Activated CD4-positive, alpha-beta T cell treated with anti-CD3 and anti-CD28 coated beads, Interleukin-2, amount 50 U/mL, for 48 hours (primary cell): ENCODE measurements around the gene HTR2B.
A peak's percentile ranks its signal among the peaks of the same experiment; 100 is the strongest.
"Not testable (repeated sequence)": the region's sequence is repeated elsewhere in the genome, so short reads cannot be mapped to it uniquely, and the experiment has no call there.

Experiments
- DNase-seq, 2 experiments: peaks; one replicate each; pipeline ENCODE4 v3.0.0-alpha.2; 2020

Gene HTR2B

DNA sequence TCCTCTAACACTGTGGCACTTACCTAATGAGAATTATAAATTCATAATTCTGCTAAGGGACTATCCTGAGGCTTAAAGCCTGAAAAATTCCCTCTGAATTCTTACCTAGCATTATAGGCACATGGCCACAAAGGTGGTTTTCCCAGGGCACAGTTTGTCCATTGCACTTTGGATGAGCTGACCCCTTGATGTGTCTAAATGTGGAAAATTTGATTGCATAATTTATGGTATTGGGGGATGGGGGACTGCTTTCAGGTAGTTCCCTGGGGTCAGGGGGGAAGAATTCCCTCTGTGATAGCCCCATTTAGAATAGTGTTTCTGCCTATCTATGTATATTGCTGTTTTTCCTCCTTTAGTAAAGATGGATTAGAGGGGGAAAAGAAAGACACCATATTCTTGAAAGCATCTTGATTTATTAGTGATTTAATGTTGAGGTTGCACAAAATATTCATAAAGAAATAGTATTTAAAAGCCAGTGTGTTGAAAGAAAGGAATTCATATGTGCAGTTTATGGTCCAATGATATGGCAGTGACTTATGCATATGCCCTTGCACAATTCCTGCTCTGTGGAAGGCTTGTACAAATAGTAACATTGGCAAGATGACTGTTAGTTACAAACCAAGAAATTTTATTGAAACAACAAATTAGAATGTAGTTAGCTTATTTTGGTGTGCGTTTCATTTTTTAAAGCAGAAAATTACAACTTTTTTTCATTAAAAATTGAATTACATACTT lies 8.7 kb upstream of the HTR2B start:
- DNase-seq: no peak

DNA sequence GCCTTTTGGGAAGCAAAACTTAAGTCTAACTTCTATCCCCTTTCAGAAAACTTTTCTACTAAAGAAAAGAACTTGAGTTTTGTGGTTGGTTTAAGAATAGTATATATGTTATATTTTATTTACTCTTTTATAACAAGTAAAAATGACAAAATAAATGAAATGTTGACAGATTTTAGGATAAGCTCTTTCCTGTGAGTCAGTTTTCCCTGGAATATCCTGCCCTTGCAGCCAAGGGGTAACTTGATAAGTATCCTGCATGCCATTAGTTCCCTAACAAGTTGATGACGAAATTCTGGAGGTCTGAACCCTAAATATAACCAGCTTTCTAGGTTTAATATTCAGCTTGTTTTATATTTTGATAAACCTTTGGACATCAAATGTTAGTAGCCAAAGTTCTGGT lies 7.3 kb upstream of the HTR2B start:
- no peak for DNase-seq

DNA sequence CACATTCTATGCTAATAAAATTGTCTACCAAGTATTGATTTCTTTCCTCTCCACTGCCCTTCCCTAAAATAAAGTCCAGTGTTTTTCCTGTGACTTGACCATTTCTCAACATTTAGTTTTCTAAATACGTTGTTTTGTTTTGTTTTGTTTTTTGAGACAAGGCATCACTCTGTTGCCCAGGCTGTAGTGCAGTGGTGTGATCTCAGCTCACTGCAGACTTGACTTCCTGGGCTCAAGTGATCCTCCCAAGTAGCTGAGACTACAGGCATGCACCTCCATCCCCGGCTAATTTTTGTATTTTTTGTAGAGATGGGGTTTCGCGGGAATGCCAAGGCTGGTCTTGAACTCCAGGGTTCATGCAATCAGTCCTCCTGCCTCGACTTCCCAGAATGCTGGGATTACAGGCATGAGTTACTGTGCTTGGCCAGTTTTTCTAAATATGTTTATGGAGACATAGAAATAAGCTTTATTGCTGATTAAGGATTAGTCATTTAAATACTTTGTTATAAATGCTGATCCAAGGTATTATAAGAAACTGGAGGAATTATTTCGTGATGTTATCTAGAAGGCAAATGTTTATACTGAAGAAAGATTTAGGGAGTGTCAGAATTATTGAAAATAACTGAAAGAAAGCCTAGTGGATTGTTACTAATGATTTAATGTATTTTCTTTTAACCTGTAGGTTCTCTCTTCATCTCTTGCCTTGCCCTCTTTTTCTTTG lies 5.7 kb upstream of the HTR2B start:
- no peak for DNase-seq

DNA sequence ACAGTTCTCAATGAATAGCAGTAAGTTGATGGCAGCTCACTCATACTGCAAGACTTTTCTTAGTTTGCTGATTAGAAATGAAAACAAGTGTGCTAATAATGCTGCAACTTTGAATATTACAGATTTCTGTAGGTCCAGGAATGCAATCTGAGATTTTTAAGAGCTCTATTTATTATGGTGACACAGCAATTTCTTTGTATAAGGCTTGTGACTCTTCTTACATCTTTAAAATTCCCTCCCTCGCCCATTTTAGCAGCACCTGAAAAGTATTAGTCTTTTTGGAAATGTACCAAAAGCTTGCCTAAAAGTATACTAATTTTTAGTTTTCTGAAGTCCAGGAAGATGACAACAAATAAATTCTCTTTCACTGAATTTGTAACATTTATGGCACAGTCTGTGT lies 4.4 kb upstream of the HTR2B start:
- DNase-seq: no peak

DNA sequence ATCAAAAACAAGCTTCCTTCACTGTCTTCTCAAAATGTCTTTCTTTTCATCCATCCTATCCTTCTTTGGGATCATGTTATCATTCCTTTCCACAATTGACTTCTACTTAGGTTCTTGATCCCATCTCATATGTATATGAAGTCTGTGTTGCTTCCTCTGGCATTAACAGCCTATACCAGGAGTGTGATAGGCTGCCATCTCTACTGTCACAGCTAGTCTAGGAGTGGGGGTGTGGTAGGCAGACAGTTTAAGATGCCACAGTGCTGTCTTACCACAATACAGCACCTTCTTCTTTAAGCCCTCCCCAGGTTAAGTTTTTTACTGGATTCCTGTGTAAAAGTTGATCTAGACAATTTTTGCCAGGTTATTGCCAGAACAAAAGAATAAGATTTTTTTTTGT lies 3.7 kb upstream of the HTR2B start:
- no peak for DNase-seq

DNA sequence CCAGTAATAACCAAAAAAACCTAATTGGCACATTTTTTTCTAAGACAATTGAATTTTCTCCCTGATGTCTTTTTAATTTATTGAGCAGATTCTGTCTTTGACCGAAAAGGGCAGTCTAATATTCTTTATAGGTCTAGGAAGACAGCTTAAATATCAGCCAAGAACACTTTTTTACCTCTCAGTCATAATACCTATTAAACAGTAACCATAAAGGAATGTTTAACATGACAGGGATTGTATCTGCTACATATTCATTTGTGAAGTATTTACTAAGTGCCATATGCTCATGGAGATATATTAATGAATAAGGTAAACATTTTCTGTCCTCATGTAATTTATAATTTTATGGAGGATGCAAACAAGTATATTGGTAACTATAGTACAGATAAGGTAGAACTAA lies 3.1 kb upstream of the HTR2B start:
- DNase-seq: no peak

DNA sequence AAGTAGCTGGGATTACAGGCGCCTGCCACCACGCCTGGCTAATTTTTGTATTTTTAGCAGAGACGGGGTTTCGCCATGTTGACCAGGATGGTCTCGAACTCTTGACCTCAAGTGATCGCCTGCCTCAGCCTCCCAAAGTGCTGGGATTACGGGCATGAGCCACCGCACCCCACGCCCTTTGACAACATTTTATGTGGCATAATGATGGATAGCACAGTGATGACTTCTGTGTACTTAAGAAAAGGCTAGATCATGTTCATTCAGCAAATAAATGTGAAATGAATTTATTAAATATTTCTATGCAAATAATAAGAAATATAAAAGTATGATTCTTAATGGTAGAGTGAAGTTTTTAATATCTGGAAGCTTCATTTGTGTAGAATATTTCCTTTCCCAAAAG lies 2.6 kb upstream of the HTR2B start:
- DNase-seq: no peak

DNA sequence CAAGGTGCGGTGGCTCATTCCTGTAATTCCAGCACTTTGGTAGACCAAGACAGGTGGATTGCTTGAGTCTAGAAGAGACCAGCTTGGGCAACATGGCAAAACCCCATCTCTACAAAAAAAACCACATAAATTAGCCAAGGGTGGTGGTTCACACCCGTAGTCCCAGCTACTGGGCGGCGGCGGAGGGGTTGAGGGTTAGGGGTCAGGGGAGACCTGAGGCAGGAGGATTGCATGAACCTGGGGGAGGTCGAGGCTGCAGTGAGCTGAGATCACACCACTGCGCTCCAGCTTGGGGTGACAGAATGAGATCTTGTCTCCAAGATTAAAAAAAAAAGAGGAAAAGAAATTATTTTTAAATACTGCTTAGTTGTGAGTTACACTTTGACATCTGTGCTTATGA lies 1.3 kb upstream of the HTR2B start:
- no peak for DNase-seq

DNA sequence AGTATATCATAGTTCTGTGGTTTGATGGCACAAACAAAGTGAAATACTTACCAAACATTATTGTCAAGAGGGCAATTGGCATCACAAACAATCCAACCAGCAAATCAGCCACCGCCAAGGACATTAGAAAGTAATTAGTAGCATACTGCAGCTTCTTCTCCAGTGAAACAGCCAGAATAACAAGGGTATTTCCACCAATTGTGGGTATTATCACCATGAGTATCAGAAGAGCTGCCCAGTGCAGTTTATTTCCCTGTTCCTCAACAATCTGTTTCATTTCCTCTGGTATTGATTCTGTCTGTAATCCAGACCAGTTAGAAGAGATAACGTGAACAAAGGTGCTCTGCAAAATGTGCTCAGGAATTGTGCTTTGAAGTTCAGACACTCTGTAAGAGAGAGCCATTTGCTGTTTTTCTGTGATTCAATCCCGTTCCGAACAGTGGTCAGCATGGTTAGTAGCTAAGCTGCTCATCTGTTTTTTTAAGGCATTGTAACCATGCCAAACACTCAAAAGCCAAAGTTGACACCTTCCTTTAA lies 1.4 kb downstream of the HTR2B start:
- no peak for DNase-seq

DNA sequence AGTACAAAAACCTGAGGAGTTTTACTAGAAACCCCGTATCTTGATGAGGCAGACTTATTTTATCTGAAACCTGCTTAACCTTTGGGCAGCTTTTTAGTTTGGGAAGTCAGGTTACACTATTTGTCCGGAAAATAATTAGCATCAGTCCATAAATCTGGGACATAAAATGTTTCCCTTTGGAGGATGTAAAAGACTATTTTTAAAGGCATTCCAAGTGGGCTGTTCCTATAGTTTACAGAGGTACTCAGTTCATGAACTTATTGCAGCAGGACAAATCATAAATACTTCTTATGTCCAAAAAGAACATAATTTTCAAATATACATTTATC lies 6.3 kb downstream of the HTR2B start:
- DNase-seq: no peak

DNA sequence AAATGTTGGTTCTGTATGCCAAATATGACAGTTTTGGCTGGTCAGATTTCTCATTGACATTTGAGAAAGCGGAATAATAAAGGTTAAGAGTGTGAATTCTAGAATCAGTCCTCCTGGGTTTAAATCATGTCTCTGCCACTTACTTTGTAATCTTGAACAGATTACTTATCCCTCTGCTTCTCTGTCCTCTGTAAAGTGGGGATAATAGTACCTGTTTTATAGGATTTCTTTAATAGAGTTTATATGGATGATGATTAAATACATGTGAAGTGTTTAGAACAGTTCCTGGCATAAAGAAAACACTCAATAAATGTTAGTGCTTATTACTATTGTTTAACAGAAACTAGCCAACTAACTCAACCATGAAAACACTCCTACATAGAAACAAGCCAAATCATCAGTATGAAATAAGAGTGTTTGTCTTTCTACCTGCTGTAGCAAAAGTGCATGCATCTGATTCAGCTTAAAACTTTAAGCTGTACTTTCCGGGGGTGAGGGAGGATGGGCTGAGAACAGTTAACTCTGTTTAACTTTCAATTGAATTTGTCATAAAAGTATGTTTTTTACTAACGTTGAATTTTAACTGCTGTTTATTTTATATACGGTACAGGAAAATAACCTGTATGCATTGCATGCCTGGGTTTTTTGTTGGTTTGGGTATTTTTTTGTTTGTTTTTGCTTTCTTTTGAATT lies 6.8 kb downstream of the HTR2B start:
- DNase-seq: no peak

DNA sequence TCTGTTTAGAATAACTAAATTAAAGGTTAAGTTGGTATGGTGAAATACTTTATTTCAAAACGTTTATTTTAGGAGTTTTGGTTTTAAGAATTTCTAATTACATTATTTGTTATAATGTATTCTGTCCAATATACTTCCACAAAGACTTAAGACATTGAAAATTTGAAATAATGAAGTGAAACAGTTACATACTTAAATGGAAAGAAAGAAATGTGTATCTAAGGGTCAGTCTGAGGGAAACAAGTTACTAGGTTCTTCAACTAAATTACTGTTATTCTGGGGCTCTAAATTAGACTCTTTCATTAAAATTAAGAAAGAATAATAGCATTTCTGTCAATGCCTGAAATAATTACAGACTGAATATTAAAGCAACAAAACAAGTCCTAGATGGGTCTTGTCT lies 7.7 kb downstream of the HTR2B start:
- no peak for DNase-seq

DNA sequence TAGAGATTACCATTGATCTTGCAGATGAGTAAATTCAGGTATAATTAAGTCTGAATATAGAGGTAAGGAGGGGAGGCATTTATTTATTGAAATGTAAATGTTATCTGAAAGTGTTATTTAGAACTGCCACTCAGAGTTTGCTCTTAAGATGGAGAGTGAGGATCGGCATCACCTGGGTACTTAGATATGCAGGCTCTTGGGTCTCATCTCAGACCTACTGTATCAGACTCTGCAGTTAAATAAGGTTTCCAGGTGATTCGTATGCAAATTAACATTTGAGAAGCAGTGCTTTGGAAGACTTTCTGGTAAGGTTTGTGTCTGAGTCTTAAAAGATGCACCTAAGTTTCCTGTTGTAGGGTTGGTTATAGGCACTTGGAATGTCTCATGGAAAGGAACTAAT lies 9.2 kb downstream of the HTR2B start:
- DNase-seq: no peak

DNA sequence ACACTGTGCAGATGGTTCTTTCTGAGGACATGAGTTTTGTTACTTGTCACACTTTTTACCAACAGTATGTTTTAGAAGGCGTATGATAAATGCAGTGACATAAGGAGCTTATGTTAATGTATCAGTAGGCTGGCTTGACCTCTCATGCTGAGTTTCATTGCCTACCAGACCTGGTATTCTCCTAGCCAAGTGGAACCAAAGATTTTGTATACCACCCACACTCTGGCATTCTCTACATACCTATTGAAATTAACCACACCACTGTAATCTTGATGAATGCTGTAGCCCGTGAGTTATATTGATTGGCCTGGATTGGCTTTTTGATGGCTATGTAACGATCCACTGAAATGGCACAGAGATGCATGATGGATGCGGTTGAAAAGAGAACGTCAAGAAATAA lies 11.4 kb downstream of the HTR2B start:
- no peak for DNase-seq

DNA sequence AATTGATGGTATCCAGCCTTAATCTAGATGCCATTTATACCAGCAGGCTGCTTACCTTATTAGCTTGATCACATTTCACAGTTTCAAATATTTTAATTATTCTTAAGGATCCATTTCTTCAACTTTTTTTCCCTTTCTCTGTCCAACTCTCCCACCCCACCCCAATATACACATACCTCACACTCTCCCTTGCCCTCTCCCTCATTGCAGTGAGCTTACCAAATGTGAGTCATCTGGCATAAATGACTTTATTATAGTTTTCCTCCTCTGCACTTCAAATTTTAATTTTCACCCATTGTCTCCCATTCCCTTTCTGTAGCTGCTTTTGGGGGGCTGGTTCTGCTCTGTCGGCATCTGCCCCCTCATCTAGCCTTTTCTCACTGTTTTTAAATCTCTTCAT lies 12.9 kb downstream of the HTR2B start:
- no peak for DNase-seq

DNA sequence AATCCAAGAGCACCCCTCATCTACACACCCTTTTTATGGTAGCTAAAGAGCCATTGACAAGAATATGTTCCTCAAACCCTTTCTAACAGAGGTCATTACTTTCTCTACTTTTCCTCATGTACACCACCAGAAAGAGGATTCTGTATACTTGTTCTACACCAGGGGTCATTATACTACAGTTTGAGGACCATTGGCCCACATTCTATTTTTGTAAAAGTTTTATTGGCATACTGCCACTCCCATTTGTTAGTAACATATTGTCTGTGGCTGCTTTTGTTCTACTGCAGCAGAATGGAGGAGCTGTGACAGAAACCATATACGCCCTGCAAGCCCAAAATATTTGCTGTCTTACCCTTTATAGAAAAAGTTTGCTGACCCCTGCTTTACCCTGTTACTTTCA lies 14.3 kb downstream of the HTR2B start:
- DNase-seq: no peak

DNA sequence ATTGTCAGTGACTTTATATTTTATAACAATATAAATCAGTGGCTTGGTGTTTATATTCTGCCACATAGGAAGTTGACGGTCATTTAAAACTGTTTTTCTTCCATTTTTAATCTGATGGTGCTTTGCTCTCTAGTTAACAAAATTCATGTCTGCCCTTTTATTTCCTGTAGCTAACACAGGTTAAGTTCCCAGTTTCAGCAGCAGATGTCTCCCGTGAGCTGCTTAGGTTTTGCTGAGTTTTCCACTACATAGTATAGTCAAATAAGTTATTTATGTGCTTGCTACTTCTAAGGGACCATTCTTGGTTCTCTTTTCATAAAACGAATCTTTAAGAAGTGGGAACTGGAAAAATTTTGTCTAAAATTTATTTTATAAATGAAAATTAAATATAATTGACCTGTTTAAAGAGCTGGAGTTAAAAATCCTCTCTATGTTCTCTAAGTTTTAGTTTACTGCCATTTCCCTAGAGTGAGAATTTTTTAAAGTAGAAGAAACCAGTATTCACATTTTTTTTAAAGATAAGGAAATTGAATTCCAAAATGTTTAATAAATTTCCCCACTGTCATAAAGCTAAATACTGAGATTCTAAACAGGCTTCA lies 20.6 kb downstream of the HTR2B start:
- peak; percentile 51 to 66 for DNase-seq

DNA sequence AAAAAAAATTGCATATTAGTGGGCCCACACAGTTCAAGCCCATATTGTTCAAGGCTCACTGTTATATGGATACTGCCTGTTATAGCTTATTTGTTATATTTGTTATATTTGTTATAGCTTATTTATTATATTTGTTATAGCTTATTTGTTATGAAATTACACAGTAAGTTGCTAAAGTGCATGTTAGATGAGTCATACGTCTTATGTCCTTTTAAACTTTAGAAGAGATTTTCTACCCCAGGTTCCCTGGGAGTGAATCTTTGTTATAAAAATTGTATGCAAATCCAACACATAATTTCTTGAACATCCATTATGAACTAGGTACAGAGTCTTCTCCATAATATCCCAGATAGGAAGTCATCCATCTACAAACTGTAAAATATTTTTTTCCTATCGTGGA lies 22.1 kb downstream of the HTR2B start:
- DNase-seq: no peak

DNA sequence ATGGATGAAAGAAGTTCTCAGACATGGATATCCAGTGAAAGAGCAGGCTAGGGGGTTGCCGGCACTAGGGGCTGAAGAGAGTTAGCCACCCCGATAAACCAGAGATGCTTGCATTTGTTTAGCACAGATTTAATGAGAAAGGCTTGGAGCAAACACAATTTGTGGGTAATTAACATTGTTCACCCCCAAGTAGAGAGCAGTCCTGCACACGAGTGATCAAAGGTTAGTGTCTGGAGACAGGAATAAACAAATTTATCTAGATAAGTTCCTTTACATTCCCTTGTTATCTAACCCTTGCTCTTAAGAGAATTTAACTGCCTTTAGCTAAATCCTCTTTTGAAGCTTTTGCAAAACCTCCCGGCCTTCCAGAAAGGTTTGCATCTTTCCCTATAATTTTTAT lies 23.9 kb downstream of the HTR2B start:
- no peak for DNase-seq

DNA sequence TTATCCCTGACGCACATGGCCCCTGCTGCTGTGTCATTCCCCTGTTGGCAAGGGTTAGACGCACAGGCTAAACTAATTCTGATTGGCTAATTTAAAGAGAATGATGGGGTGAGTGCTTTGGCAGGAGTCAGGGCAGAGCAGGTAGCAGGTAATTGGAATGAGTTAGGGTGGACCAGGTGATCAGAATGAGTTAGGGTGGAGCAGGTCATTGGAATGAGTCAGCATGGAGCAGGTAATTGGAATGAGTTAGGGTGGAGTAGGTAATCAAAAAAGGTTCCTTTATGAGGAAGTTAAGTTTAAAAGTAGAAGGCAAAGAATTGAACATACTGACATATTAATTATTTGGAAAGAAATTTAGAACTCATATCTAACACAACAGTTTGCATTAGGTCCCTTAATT lies 24.5 kb downstream of the HTR2B start:
- DNase-seq: not testable (repeated sequence)

DNA sequence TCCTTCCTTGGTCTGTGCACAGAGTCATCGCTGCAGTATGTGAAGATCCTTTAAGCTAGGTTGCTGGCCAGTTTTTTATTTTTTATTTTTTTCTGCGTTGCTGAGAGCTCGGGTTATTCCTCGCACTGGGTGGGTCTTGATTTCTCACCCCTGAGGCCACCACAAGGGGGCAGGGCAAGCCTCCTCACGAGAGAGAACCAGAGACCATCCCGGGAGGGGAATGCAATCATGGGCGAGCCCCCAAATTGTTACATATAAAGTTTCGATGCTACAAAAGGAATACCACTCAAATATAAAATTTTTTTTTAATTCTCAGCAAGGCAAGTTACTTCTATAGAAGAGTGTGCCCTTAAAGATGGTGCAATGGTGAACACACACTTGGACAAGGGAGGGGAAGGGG lies 24.9 kb downstream of the HTR2B start:
- DNase-seq: peak in 1 of 2 experiments; percentile 3

DNA sequence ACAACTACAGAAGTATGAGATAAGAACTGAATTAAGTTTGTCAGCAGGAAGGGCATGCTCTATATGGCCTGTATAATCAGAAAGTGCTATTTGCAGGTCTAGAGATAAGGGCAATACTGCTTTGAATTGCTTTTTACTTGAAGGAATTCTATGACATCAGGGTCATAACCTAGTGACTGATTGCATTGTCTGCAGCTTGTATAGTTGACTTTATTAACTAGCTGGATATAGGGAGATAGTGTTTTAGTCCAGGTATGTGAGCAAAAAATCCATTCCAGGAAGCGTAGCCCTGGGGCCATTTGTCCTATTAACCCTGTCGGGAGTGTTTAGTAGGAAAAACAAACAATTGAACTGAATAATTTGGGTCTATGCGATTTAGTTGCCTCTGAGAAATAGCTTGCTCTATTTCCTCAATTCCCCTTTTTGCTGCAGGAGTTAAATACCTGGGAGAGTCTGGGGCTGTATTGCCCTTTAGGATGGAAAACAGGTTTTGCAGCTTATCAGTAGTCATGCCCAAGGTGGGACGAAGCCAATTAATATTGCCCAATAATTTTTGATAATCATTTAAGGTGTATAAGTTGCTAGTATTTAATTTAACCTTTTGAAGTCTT lies 30.0 kb downstream of the HTR2B start:
- no peak for DNase-seq

DNA sequence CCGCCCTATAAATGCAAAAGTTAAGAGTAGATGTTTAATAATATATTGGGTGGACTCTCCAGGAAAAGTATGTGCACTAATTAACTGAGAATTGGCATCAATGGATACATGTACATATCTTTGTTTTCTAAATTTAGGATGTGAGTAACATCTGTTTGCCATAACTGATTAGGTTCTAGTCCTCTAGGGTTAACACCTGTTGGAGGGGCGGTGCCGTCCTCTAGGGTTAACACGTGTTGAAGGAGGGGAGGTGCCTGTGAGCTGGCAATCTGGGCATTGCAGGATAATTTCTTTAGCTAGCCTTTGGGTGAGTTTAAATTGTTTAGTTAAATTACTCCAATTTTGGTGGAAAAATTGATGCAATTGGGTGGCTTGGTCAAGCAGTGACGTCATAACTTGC lies 30.9 kb downstream of the HTR2B start:
- no peak for DNase-seq
